Fibroblast of the aortic adventitia (primary cell): ENCODE results near the gene DRC7. TPM values are rescaled to one million over a fixed set of nuclear protein-coding genes. Genes with fewer than 3 reads are reported as not detected.

Source experiments
- DNase-seq: peaks from one replicate; pipeline ENCODE4 v3.0.0-alpha.2; 2010; ENCODE audit warnings: low read depth
- H3K4me3 ChIP-seq: 2 replicates; pipeline ENCODE4 v1.5.1; 2011; ENCODE audit warnings: low read depth, mild to moderate bottlenecking, control low read depth, low read length, moderate library complexity
- CTCF ChIP-seq: IDR thresholded peaks from 2 replicates; pipeline ENCODE4 v1.5.1; 2011; ENCODE audit warnings: mild to moderate bottlenecking, low read length, control low read depth, inconsistent platforms; ENCODE audit not compliant: insufficient read depth
- total RNA-seq: library from RNA; depleted of rRNA; stranded (reverse); fragments of >200 nt; gene quantifications from 2 replicates; pipeline ENCODE4 v1.2.3, GENCODE V29; 2012; ENCODE audit warnings: low replicate concordance

The DRC7 gene
- total RNA-seq, 1 donor, result 0.09 TPM

DNA sequence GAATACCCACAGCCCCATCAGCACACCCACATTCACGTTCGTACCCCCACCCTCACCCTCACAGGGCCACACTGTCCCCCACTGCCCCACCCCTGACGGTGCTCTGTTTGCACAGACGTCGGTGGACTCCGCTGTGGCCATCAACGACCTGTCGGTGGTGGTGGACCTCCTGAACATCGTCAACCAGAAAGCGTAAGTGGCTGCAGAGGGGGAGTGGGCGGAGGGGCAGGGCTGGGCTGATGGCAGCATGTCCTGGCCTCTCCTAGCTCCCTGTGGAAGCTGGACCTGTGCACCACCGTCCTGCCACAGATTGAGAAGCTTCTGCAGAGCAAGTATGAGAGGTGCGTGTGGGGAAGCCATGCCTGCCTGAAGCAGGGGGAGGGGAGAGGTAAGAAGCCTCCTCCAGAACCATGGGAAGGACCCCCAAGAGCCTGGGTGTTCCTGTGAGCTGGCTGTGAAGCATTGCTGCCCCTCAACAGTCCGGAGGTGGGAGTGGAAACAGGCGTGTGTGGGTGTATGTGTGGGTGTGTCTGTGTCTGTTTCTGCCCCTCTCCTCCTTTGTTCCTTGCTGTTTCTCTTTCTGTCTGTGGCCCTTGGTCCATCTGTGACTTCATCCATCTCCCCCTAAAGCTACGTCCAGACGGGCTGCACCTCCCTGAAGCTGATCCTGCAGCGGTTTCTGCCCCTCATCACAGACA is 61.3 kb downstream of the DRC7 start:
- no peak overlapping the region for H3K4me3 ChIP-seq
- no peak for TF ChIP-seq CTCF
- DNase-seq, result no peak

DNA sequence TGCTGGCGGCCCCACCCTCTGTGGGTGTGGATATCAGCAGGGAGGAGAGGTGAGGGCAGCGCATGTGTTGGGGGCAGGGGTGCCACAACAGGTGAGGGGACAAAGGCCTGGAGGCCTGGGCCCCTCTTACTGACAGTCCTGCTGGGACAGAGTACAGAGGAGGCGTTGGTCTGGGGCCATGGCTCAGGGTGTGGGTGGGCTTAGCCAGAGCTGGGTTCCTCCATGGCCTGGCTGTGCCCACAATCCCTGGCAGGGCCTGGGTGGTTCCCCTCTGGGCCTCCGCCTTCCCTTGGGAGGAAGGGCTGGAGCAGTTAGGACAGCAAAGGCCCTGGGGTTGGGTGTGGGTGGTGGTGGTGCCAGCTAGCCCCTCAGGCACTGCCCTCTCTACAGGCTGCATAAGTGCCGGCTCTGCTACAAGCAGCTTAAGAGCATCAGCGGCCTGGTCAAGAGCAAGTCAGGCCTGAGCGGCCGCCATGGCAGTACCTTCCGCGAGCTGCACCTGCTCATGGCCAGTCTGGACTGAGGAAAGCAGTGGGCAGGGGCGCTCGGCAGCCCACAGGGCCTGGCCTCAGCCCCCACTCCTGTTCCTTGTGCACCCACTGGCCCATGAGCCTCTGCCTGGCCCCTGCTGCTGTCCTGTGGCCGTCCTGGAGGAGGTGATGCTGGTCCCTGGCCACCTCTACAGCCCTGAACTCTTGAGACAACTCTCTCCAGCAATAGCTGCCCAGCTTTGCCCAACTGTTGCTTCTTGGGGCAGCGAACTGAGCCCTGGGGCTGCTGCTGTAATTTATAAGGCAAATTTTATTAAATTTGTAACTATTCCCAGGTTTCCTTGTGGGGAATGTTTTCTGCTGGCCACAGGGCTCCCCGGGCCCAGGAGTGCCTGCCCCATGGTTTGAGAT is 62.1 kb downstream of the DRC7 start:
- TF ChIP-seq CTCF, result no peak
- no peak overlapping the region for H3K4me3 ChIP-seq
- DNase-seq, result no peak

GRCh38 chr16:57757326-57757786 is 62.8 kb downstream of the DRC7 start:
- peak; percentile 74 for DNase-seq
- no peak overlapping the region for H3K4me3 ChIP-seq
- TF ChIP-seq CTCF, result peak; percentile 97

GRCh38 chr16:57757883-57758282 is 63.3 kb downstream of the DRC7 start:
- no peak for TF ChIP-seq CTCF
- H3K4me3 ChIP-seq, result no peak overlapping the region
- no peak for DNase-seq

GRCh38 chr16:57758331-57759117 is 63.9 kb downstream of the DRC7 start:
- TF ChIP-seq CTCF, result no peak
- no peak for DNase-seq
- no peak overlapping the region for H3K4me3 ChIP-seq

DNA sequence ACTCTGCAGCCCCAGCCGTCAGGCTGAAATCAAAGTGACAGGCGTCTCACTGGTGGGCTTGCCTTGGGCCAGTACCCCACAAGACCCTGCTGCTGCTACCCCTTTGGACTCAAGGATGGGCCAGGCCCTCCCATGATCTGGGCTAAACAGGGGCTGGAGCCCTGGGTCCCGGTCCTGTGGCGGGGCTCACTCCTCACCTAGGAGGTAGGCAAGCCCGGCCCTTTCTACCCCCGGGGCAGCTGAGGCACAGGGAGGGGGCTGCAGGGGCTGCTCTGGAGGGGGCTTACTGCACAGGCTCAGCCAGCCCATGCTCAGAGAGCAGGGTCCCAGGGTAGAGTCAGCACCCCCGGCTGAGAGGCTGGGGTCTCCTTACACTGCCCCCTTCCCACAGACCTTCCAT is 64.5 kb downstream of the DRC7 start:
- H3K4me3 ChIP-seq, result no peak overlapping the region
- no peak for TF ChIP-seq CTCF
- no peak for DNase-seq
